Kidney epithelial cell (primary cell): Measurements from ENCODE around the gene LTO1. TPM values are rescaled to one million over a fixed set of nuclear protein-coding genes. Genes with fewer than 3 reads are reported as not detected.

Experiments
- DNase-seq: peaks from one replicate; pipeline ENCODE4 v3.0.0-alpha.2; 2010; ENCODE audit warnings: low read depth
- H3K27me3 ChIP-seq: 2 replicates; pipeline ENCODE4 v1.6.0; 2011; ENCODE audit warnings: low read length; ENCODE audit not compliant: control insufficient read depth, insufficient read depth
- H3K36me3 ChIP-seq: 2 replicates; pipeline ENCODE4 v1.5.1; 2011; ENCODE audit warnings: low read length; ENCODE audit not compliant: control insufficient read depth, insufficient read depth
- H3K4me3 ChIP-seq: 2 replicates; pipeline ENCODE4 v1.5.1; 2011; ENCODE audit warnings: low read depth, mild to moderate bottlenecking, control low read depth, low read length
- CTCF ChIP-seq: IDR thresholded peaks from 2 replicates; pipeline ENCODE4 v1.5.1; 2011; ENCODE audit warnings: mild to moderate bottlenecking, moderate library complexity, low read length, control low read depth, inconsistent platforms; ENCODE audit not compliant: insufficient read depth, poor library complexity, severe bottlenecking
- total RNA-seq: library from RNA; depleted of rRNA; stranded (reverse); fragments of >200 nt; gene quantifications from 2 replicates; pipeline ENCODE4 v1.2.3, GENCODE V29; 2015

LTO1 gene
- total RNA-seq, 1 donor from 2014 or later = 18.6 TPM

DNA sequence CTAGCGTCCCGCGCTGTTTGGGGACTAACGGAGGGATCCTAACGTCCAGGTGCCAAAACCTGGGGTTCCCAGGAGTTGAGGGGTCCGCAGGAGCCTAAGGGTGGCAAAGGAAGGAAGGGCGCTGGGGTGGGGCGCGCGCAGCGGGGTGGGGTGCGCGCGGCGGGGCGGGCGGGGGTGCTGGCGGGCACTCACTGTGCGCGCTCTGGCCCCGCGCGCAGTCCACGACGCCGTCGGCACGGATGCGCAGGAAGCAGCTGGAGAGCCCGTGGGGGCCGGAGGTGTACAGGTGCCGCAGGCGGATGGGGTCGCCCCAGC lies 28.3 kb upstream of the LTO1 start:
- no peak for TF ChIP-seq CTCF

GRCh38 chr11:69702769-69703452 lies 27.8 kb upstream of the LTO1 start:
- Histone ChIP-seq H3K4me3 (no peak overlapping the region), H3K36me3 (no peaks in the 10 kb centered on the region), H3K27me3 (peaks cover 60% of the 10 kb centered on the region)
- no peak for TF ChIP-seq CTCF
- no peak for DNase-seq

More for the DNA sequence above, 28.3 kb upstream of the LTO1 start:
- DNase-seq = no peak
- Histone ChIP-seq H3K36me3 (no peaks in the 10 kb centered on the region), H3K27me3 (peaks cover 60% of the 10 kb centered on the region), H3K4me3 (no peak overlapping the region)

DNA sequence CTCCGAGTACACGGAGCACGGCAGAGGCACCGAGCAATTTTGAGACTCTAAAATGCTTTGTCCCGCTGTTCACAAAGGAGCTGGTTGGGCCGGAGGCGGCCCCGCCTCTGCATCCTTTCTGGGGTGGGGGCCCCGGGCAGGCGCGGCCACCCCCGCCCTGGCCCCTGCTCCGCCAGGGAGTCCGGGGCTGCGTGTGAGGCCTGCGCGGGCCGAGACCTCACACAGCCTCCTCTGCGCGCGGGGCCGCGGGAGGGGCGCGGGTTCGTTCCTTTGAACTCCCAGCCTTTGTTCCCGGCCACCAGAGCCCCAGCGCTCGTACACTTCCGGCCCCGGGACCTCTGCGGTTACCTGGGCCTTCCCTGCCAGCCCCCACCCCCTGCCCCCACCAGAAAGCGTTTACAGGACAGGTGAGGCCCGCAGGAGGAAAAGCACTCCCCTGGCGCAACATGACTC lies 27.1 kb upstream of the LTO1 start:
- no peaks in the 10 kb centered on the region for H3K36me3 ChIP-seq
- no peak overlapping the region for H3K4me3 ChIP-seq
- H3K27me3 ChIP-seq = peaks cover 60% of the 10 kb centered on the region
- TF ChIP-seq CTCF = no peak
- no peak for DNase-seq

GRCh38 chr11:69700278-69701140 lies 25.4 kb upstream of the LTO1 start:
- DNase-seq = no peak
- no peak for TF ChIP-seq CTCF
- H3K4me3 ChIP-seq = no peak overlapping the region
- peaks cover 51% of the 10 kb centered on the region for H3K27me3 ChIP-seq
- no peaks in the 10 kb centered on the region for H3K36me3 ChIP-seq

GRCh38 chr11:69699213-69699612 lies 24.1 kb upstream of the LTO1 start:
- Histone ChIP-seq H3K27me3 (peaks cover 43% of the 10 kb centered on the region), H3K4me3 (no peak overlapping the region), H3K36me3 (no peaks in the 10 kb centered on the region)
- TF ChIP-seq CTCF = no peak
- no peak for DNase-seq
